Stimulated activated memory B cell treated with anti-CD40 and anti-IgM and Interleukin-4, amounts not matched to agents 10 μg/mL and 1 μg/mL and 100 μg/mL, for 72 hours (primary cell): ENCODE measurements around the gene BST2.
A peak's percentile ranks its signal among the peaks of the same experiment; 100 is the strongest.
"Not testable (repeated sequence)": the region's sequence is repeated elsewhere in the genome, so short reads cannot be mapped to it uniquely, and the experiment has no call there.

Experiments used
- ATAC-seq: fragments of 150-1000 bp; cut with Tn5 transposase; 2 replicates; pipeline ENCODE4 v1.10.0; 2021
- H3K27ac Mint-ChIP-seq: one replicate; pipeline ENCODE4 v1.8.0; 2022; ENCODE audit warnings: mild to moderate bottlenecking, mixed read lengths
- H3K27me3 Mint-ChIP-seq: one replicate; pipeline ENCODE4 v1.8.0; 2022; ENCODE audit warnings: mixed read lengths
- H3K36me3 Mint-ChIP-seq: one replicate; pipeline ENCODE4 v1.8.0; 2022; ENCODE audit warnings: mixed read lengths
- H3K4me1 Mint-ChIP-seq: one replicate; pipeline ENCODE4 v1.8.0; 2022; ENCODE audit warnings: mixed read lengths
- H3K4me3 Mint-ChIP-seq: one replicate; pipeline ENCODE4 v1.8.0; 2022; ENCODE audit warnings: mild to moderate bottlenecking, moderate library complexity, mixed read lengths
- H3K9me3 Mint-ChIP-seq: one replicate; pipeline ENCODE4 v1.8.0; 2022; ENCODE audit warnings: mixed read lengths

The BST2 gene

DNA sequence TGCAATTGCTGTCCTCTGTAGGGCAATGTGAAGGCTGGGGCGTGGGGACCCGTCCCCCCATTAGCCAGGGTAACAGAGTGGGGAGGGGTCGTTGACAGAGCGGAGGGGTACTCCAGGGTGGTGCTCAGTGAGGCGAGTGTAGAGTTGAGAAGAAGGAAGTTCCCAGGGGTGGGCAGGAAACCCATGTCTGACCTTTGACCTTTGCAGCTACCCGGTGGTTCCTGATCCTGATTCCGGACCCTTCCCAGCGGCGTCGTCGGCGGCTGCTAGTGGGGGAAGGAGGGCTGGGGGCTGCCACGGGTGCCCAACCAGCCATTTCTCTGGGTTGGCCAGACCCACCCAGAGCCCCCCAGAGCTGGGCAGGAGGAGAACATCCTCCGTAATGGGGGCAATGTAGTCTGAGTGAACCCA, 26.2 kb downstream of the BST2 start:
- Mint-ChIP-seq H3K36me3 (no peaks in the 10 kb centered on the region), H3K4me3 (no peak overlapping the region)

GRCh38 chr19:17378271-17378670, 27.2 kb downstream of the BST2 start:
- Mint-ChIP-seq H3K27ac (no peak overlapping the region), H3K4me3 (no peak overlapping the region), H3K36me3 (no peaks in the 10 kb centered on the region), H3K4me1 (peaks cover 19% of the 10 kb centered on the region), H3K27me3 (peaks cover 52% of the 10 kb centered on the region), H3K9me3 (no peaks in the 10 kb centered on the region)
- ATAC-seq, result no peak

More for the DNA sequence above, 26.2 kb downstream of the BST2 start:
- H3K27me3 Mint-ChIP-seq, result peaks cover 44% of the 10 kb centered on the region
- H3K9me3 Mint-ChIP-seq, result no peaks in the 10 kb centered on the region
- H3K27ac Mint-ChIP-seq, result no peak overlapping the region
- peaks cover 19% of the 10 kb centered on the region for H3K4me1 Mint-ChIP-seq
- ATAC-seq, result peak; percentile 42

- Mint-ChIP-seq H3K27me3 (peaks cover 59% of the 10 kb centered on the region), H3K9me3 (no peaks in the 10 kb centered on the region), H3K4me1 (peaks cover 20% of the 10 kb centered on the region), H3K36me3 (no peaks in the 10 kb centered on the region), H3K4me3 (no peak within 1 kb of the TSS), H3K27ac (no peak within 1 kb of the TSS)
- ATAC-seq, result no peak
Measured at GRCh38 chr19:17376935-17377600, 28.4 kb downstream of the BST2 start, which contains the start of gene PLVAP. TSS of gene PLVAP (minus strand) at chr19:17377342. CDS start at chr19:17377288, 54 bp downstream.

- peak; percentile 97 for ATAC-seq
- H3K4me3 Mint-ChIP-seq, result peak overlapping the region; percentile 37
- H3K27me3 Mint-ChIP-seq, result peaks cover 36% of the 10 kb centered on the region
- H3K9me3 Mint-ChIP-seq, result peaks cover 2% of the 10 kb centered on the region
- H3K4me1 Mint-ChIP-seq, result peaks cover 24% of the 10 kb centered on the region
- no peaks in the 10 kb centered on the region for H3K36me3 Mint-ChIP-seq
- peak overlapping the region; percentile 62 for H3K27ac Mint-ChIP-seq
Measured at GRCh38 chr19:17370026-17370587, 35.3 kb downstream of the BST2 start.

GRCh38 chr19:17365361-17365760, 40.1 kb downstream of the BST2 start:
- H3K27ac Mint-ChIP-seq, result no peak overlapping the region
- no peaks in the 10 kb centered on the region for H3K36me3 Mint-ChIP-seq
- peaks cover 55% of the 10 kb centered on the region for H3K27me3 Mint-ChIP-seq
- peaks cover 11% of the 10 kb centered on the region for H3K4me1 Mint-ChIP-seq
- ATAC-seq, result no peak
- peaks cover 5% of the 10 kb centered on the region for H3K9me3 Mint-ChIP-seq
- H3K4me3 Mint-ChIP-seq, result no peak overlapping the region

DNA sequence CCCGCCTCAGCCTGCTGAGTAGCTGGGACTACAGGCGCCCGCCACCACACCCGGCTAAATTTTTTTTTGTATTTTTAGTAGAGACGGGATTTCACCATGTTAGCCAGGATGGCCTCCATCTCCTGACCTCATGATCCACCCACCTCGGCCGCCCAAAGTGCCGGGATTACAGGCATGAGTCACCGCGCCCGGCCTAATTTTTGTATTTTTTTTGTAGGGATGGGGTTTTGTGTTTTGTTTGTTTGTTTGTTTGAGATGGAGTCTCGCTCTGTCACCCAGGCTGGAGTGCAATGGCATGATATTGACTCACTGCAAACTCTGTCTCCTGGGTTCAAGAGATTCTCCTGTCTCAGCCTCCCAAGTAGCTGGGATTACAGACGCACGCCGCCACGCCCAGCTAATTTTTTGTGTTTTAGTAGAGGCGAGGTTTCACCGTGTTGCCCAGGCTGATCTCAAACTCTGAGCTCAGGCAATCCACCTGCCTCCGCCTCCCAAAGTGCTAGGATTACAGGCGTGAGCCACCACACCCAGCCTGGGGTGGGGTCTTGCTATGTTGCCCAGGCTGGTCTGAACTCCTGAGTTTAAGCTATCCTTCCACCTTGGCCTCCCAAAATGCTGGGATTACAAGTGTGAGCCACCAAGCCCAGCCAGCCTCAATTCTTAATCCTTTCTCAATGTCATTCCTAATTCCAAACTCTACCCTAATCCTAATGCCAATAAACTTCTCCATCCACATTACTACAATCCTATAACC, 41.4 kb downstream of the BST2 start:
- H3K9me3 Mint-ChIP-seq, H3K36me3 Mint-ChIP-seq, ATAC-seq, H3K4me1 Mint-ChIP-seq, H3K4me3 Mint-ChIP-seq, H3K27ac Mint-ChIP-seq: not testable (repeated sequence)
- H3K27me3 Mint-ChIP-seq, result peaks cover 63% of the 10 kb centered on the region

DNA sequence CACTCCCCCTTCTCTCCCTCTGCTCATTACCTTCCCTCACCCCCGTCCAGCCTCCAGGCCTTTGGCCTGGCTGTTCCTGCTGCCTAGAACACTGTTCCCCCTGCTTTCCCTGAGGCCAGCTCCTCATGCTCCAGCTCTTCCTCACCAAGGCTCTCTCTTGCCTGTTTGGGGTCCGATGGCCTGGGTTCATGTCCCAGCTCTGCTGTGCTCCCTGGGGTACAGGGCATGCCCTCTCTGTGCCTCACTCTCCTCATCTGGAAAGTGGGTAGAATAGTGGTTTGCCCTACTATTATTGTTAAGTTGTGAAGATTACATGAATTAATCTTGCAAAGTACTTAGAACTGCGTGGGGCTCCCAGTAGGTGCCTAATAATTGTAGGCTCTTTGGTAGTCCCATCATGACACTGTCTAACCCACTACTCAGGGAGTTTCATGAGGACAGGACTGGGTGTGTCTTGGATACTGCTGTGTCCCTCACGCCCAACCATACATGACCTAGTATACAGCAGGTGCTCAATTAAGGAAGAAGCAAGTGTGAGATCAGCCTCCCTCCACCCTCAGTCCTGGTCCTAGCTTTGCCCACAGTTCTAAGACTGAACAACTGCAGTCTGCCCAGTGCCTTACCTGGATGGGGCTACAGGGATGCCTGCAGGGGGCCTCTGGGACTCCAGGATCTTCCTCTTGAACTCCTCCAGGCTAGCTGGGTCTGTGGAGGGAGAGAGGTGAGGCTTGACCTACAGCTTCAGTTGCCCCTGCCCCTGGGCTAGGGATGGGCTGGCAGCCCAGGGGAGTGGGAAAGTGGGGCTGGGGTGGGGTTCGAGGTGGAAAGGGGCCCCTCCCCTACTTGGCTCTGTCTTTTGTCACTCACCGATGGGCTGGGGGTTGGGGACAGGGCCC, 45.3 kb downstream of the BST2 start:
- peaks cover 54% of the 10 kb centered on the region for H3K27me3 Mint-ChIP-seq
- H3K4me1 Mint-ChIP-seq, result no peaks in the 10 kb centered on the region
- H3K27ac Mint-ChIP-seq, result no peak overlapping the region
- peaks cover 3% of the 10 kb centered on the region for H3K9me3 Mint-ChIP-seq
- no peak for ATAC-seq
- H3K36me3 Mint-ChIP-seq, result no peaks in the 10 kb centered on the region
- no peak overlapping the region for H3K4me3 Mint-ChIP-seq

GRCh38 chr19:17358395-17358794, 47.0 kb downstream of the BST2 start:
- no peaks in the 10 kb centered on the region for H3K4me1 Mint-ChIP-seq
- H3K9me3 Mint-ChIP-seq, result no peaks in the 10 kb centered on the region
- H3K27ac Mint-ChIP-seq, result no peak overlapping the region
- H3K27me3 Mint-ChIP-seq, result peaks cover 52% of the 10 kb centered on the region
- H3K36me3 Mint-ChIP-seq, result no peaks in the 10 kb centered on the region
- no peak overlapping the region for H3K4me3 Mint-ChIP-seq
- ATAC-seq, result no peak

DNA sequence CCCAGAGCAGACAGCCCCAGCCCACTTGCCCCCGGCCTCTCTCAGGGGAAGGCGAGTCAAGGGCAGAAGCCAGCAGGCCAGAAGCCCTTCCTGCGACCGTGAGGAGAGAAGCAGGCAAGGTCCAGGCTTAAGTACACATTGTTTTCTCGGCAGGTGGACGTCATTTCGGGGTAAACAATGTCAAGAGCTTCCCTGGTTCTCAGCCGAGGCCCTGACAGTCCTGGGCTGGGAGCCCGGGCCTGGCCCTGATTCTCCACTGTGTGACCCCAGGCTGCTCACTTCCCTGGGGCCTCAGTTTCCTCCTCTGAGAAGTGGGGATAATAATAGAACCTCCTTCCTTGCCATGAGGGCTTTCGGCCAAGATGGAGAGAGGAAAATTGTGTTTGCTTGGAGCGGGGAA, 47.7 kb downstream of the BST2 start:
- no peaks in the 10 kb centered on the region for H3K9me3 Mint-ChIP-seq
- H3K36me3 Mint-ChIP-seq, result no peaks in the 10 kb centered on the region
- H3K27ac Mint-ChIP-seq, result no peak overlapping the region
- peaks cover 54% of the 10 kb centered on the region for H3K27me3 Mint-ChIP-seq
- ATAC-seq, result no peak
- H3K4me1 Mint-ChIP-seq, result no peaks in the 10 kb centered on the region
- H3K4me3 Mint-ChIP-seq, result no peak overlapping the region

GRCh38 chr19:17357078-17357666, 48.3 kb downstream of the BST2 start:
- ATAC-seq, result no peak
- Mint-ChIP-seq H3K27ac (no peak overlapping the region), H3K36me3 (no peaks in the 10 kb centered on the region), H3K27me3 (peaks cover 54% of the 10 kb centered on the region), H3K4me1 (no peaks in the 10 kb centered on the region), H3K4me3 (no peak overlapping the region), H3K9me3 (no peaks in the 10 kb centered on the region)

DNA sequence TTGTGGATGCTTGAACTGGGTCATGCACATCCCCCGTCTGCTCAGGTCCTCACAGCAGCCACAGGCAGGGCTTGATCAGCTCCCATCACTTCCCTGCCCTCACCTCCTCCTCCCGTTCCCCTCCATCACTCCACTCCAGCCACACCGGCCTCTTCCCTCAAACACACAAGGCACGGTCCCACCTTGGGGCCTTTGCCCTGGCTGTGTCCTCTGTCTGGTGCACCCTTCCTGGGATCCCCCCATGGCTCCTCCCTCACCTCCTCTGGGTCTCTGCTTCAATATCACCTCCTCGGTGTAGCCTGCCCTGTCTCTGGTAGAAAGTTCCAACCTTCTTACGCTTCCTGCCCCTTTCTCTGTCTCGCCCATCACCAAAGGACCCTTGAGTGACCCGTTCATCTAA, 52.0 kb downstream of the BST2 start:
- Mint-ChIP-seq H3K4me3 (no peak overlapping the region), H3K36me3 (no peaks in the 10 kb centered on the region), H3K27me3 (peaks cover 68% of the 10 kb centered on the region), H3K27ac (no peak overlapping the region), H3K9me3 (no peaks in the 10 kb centered on the region), H3K4me1 (peaks cover 15% of the 10 kb centered on the region)
- ATAC-seq, result no peak
